ENCODE results near the gene TRIM8. TPM values are rescaled to one million over a fixed set of nuclear protein-coding genes. Genes with fewer than 3 reads are reported as not detected.

The TRIM8 gene
- total and polyA plus RNA-seq, 2 experiments from 2014 or later, result 37.5 to 108 TPM

DNA sequence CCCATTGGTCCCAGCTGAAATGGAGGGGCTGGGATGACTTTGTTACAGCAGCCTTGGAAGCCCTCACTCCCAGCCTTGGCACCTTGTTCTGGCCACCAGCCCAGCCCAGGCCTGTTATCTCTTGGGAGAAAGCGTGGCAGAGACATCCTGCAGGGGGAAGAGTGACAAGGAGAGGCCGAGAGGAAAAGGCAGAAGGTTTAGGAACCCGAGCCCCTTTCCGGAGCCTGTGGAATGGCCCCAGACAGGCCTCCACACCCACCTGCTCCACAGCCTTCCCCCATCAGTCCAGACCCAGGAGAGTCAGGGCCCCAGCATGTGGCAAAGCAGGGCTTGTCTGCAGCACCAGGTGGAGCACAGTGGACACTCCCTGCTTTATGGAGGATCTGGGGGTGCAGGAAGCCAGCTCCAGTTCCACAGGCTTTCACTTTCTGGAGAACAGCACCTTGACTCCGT lies 24.1 kb upstream of the TRIM8 start:
- DNase-seq, result no peak
- no peaks in the 10 kb centered on the region for H4K20me1 ChIP-seq (ENCODE audit: insufficient read depth)
- no peaks in the 10 kb centered on the region for H3K79me2 ChIP-seq (ENCODE audit: insufficient read depth)
- no peak overlapping the region for H3K27ac ChIP-seq
- H3K9ac ChIP-seq, result no peak overlapping the region
- no peak for TF ChIP-seq EZH2 (IDR thresholded peaks at IDR 0.05; ENCODE audit: insufficient read depth, poor library complexity, severe bottlenecking)
- TF ChIP-seq EZH2phosphoT487 (IDR thresholded peaks at IDR 0.05; ENCODE audit: insufficient read depth, low read depth), result no peak
- WGBS, 2 experiments (ENCODE audit: low coverage in 1 of 2, low lambda C conversion rate in 2 of 2, missing lambda C conversion rate in 2 of 2), result 80 to 89% methylated on average over 5 of the region's 5 CpGs
- no peaks in the 10 kb centered on the region for H3K9me2 ChIP-seq (ENCODE audit: insufficient read depth)
- peaks cover 5% of the 10 kb centered on the region; the same call in 1 of the 2 replicates for H3K4me1 ChIP-seq (ENCODE audit: insufficient read depth)
- no peaks in the 10 kb centered on the region; the same call in 1 of the 2 replicates for H3K36me3 ChIP-seq (ENCODE audit: low read depth)
- H3K27me3 ChIP-seq (replicated peaks; ENCODE audit: insufficient read depth), result no peaks in the 10 kb centered on the region
- no peak overlapping the region for H3K4me2 ChIP-seq (ENCODE audit: unreplicated experiment)
- H3K9me3 ChIP-seq (ENCODE audit: low read depth), result no peaks in the 10 kb centered on the region
- H3F3A ChIP-seq (ENCODE audit: insufficient read depth), result no peaks in the 10 kb centered on the region
- in situ Hi-C loops (cut with MboI), result no loop called here
- no peak overlapping the region for H3K4me3 ChIP-seq
- no peak overlapping the region for H2AFZ ChIP-seq

DNA sequence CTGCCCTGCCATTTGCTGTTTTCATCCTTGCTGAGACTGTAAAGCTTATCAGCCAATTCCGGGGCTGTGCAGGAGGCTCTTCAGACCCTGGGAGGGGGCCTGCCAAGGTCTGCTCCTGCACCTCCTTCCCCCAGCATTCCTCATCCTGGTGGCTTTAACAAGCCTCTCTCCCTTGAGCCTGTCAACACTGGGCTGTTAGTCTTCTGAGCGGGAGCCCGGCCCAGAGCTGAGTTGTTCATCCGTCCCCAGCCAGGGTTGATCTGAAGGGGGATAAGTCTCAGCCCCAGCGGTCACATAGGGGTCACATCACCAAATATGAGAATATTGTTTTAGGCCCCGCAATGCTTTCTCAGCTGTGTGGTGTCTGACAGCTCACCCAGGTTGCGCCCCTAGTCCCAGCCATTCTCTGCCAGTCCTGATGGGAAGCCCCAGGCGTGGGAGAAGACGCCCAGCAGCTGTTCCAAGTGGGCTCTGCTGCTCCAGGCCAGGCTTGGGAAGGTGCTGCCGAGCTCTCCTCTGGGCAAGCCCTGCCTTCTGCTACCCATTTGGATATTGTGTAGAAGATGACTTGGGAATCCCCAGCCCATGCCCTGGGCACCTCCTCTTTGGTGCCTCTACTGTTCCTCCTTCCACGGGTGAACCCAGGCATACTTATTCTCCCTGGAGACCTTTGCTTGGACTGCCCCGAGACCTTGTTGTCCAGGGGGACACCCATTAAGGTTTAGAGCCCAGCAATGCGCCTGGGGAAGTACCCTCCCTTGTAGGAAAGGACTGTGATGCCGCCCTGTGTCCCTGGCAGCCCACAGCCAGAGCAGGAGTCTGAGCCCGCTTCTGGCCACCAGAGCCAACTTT lies 23.5 kb upstream of the TRIM8 start:
- H3K27ac ChIP-seq, result no peak overlapping the region
- no peak for TF ChIP-seq EZH2phosphoT487 (IDR thresholded peaks at IDR 0.05; ENCODE audit: insufficient read depth, low read depth)
- no peak for TF ChIP-seq EZH2 (IDR thresholded peaks at IDR 0.05; ENCODE audit: insufficient read depth, poor library complexity, severe bottlenecking)
- no peaks in the 10 kb centered on the region for H3F3A ChIP-seq (ENCODE audit: insufficient read depth)
- H3K36me3 ChIP-seq (ENCODE audit: low read depth), result no peaks in the 10 kb centered on the region; the same call in 1 of the 2 replicates
- no peaks in the 10 kb centered on the region for H3K9me2 ChIP-seq (ENCODE audit: insufficient read depth)
- WGBS, 2 experiments (ENCODE audit: low coverage in 1 of 2, low lambda C conversion rate in 2 of 2, missing lambda C conversion rate in 2 of 2), result 80 to 82% methylated on average over 15 of the region's 15 CpGs
- DNase-seq, result no peak
- no peak overlapping the region for H2AFZ ChIP-seq
- H3K79me2 ChIP-seq (ENCODE audit: insufficient read depth), result no peaks in the 10 kb centered on the region
- H3K9me3 ChIP-seq (ENCODE audit: low read depth), result no peaks in the 10 kb centered on the region
- H3K27me3 ChIP-seq (replicated peaks; ENCODE audit: insufficient read depth), result no peaks in the 10 kb centered on the region
- H3K4me3 ChIP-seq, result no peak overlapping the region
- no peak overlapping the region for H3K4me2 ChIP-seq (ENCODE audit: unreplicated experiment)
- in situ Hi-C loops (cut with MboI), result no loop called here
- H3K4me1 ChIP-seq (ENCODE audit: insufficient read depth), result peaks cover 5% of the 10 kb centered on the region; the same call in 1 of the 2 replicates
- H3K9ac ChIP-seq, result no peak overlapping the region
- no peaks in the 10 kb centered on the region for H4K20me1 ChIP-seq (ENCODE audit: insufficient read depth)

DNA sequence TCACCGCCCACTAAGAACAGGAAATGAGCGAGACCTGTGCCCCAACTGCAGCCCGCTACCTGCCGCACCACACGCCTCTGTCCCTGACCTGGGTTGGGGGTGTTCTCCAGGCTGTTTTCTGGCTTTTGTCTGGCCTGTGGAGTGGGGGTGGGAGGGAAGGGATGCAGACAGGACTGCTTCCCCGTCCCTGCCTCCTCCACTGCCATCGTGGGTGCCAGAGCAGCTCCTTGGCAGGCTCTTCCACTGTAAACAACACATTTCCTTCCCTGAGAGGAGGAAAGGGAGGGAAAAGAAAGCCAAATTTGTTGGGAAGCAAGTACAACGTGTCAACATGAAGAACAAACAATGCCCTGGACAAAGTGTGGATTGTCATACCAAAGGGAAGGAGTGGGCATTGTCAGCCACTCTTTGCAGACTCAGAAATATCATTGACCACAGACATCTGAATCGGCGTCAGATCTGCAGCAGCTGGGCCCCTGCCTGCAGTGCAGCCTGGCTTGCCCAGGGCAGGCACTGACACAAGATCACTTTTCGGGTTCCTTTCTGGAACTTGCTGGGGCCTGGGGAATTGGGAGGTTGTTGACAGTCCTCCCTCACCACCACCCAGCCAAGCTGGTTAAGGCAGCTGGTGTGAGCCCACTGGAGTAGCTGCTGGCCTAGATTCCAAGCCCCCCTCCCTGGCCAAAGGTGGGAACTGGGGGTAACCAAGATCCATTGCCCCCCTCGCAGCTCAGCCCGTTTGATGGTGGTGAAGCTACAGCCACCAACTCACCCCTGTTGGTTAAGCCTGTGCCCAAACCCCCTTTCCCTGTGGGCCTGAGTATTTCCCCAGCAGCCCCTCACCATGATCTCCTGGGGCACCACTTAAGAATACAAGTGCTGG lies 22.6 kb upstream of the TRIM8 start:
- TF ChIP-seq EZH2phosphoT487 (IDR thresholded peaks at IDR 0.05; ENCODE audit: insufficient read depth, low read depth), result no peak
- TF ChIP-seq EZH2 (IDR thresholded peaks at IDR 0.05; ENCODE audit: insufficient read depth, poor library complexity, severe bottlenecking), result no peak
- H3F3A ChIP-seq (ENCODE audit: insufficient read depth), result peaks cover 2% of the 10 kb centered on the region; the same call in 1 of the 2 replicates
- no peaks in the 10 kb centered on the region for H4K20me1 ChIP-seq (ENCODE audit: insufficient read depth)
- 67 to 73% methylated on average over 13 of the region's 13 CpGs for WGBS, 2 experiments (ENCODE audit: low coverage in 1 of 2, low lambda C conversion rate in 2 of 2, missing lambda C conversion rate in 2 of 2)
- H3K27me3 ChIP-seq (replicated peaks; ENCODE audit: insufficient read depth), result no peaks in the 10 kb centered on the region
- no peak overlapping the region for H3K9ac ChIP-seq
- H2AFZ ChIP-seq, result no peak overlapping the region
- H3K4me2 ChIP-seq (ENCODE audit: unreplicated experiment), result no peak overlapping the region
- H3K27ac ChIP-seq, result no peak overlapping the region
- peaks cover 5% of the 10 kb centered on the region for H3K4me1 ChIP-seq (ENCODE audit: insufficient read depth)
- H3K9me2 ChIP-seq (ENCODE audit: insufficient read depth), result no peaks in the 10 kb centered on the region
- no peaks in the 10 kb centered on the region for H3K79me2 ChIP-seq (ENCODE audit: insufficient read depth)
- DNase-seq, result peak; percentile 50
- H3K9me3 ChIP-seq (ENCODE audit: low read depth), result no peaks in the 10 kb centered on the region
- in situ Hi-C loops (cut with MboI), result no loop called here
- no peak overlapping the region for H3K4me3 ChIP-seq
- H3K36me3 ChIP-seq (ENCODE audit: low read depth), result no peaks in the 10 kb centered on the region; the same call in 1 of the 2 replicates

DNA sequence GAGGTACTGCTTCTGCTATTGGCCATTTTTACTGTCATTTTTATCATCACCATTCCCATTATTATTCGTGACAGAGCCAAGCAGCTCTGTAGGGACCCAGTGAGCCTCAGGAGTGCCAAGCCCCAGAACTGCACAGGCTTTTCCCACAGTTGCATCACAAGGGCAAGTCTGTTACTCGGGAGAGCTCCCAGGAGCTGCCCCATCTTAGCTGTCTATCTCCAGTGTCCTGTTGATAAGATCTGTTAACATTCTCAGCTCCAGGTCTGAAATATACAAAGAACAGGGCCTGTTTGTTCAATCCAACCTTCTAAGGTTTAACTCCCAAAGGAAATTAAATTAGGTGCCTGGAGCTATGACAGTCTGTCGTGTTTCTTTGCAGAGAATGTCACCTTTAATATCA lies 20.2 kb upstream of the TRIM8 start:
- in situ Hi-C loops (cut with MboI), result no loop called here

More for the DNA sequence above, 20.2 kb upstream of the TRIM8 start:
- Histone ChIP-seq H2AFZ (no peak overlapping the region), H4K20me1 (ENCODE audit: insufficient read depth) (no peaks in the 10 kb centered on the region), H3F3A (ENCODE audit: insufficient read depth) (peaks cover 11% of the 10 kb centered on the region), H3K9ac (no peak overlapping the region), H3K27me3 (replicated peaks; ENCODE audit: insufficient read depth) (no peaks in the 10 kb centered on the region), H3K4me3 (no peak overlapping the region), H3K36me3 (ENCODE audit: low read depth) (no peaks in the 10 kb centered on the region), H3K4me2 (ENCODE audit: unreplicated experiment) (no peak overlapping the region), H3K79me2 (ENCODE audit: insufficient read depth) (no peaks in the 10 kb centered on the region), H3K9me2 (ENCODE audit: insufficient read depth) (no peaks in the 10 kb centered on the region), H3K9me3 (ENCODE audit: low read depth) (no peaks in the 10 kb centered on the region), H3K27ac (no peak overlapping the region), H3K4me1 (ENCODE audit: insufficient read depth) (peaks cover 29% of the 10 kb centered on the region)
- TF ChIP-seq EZH2 (IDR thresholded peaks at IDR 0.05; ENCODE audit: insufficient read depth, poor library complexity, severe bottlenecking) (no peak), EZH2phosphoT487 (IDR thresholded peaks at IDR 0.05; ENCODE audit: insufficient read depth, low read depth) (no peak)
- WGBS, 2 experiments (ENCODE audit: low coverage in 1 of 2, low lambda C conversion rate in 2 of 2, missing lambda C conversion rate in 2 of 2), result 96 to 97% methylated on average over 3 of the region's 3 CpGs
- DNase-seq, result no peak

All from GM23248 (cell line).